GM13976 (cell line): ENCODE data around the gene MSI2.
A peak's percentile ranks its signal among the peaks of the same experiment; 100 is the strongest.

ENCODE experiments used
- DNase-seq: peaks from one replicate; pipeline ENCODE4 v3.0.0; 2012; ENCODE audit warnings: low spot score
- CTCF ChIP-seq: IDR thresholded peaks from 2 replicates; pipeline ENCODE4 v1.5.1; 2012; ENCODE audit warnings: borderline replicate concordance, mild to moderate bottlenecking; ENCODE audit not compliant: insufficient read depth; ENCODE audit errors: extremely low read depth, missing control alignments, control extremely low read depth
- in situ Hi-C: fragments of 300-500 bp; cut with MboI; formaldehyde crosslinking; loops from one replicate; pipeline ENCODE4 v1.12.0; 2022; ENCODE audit warnings: low sequenced_read_pairs, mixed read lengths, inconsistent platforms; ENCODE audit not compliant: unreplicated experiment

The MSI2 gene

DNA sequence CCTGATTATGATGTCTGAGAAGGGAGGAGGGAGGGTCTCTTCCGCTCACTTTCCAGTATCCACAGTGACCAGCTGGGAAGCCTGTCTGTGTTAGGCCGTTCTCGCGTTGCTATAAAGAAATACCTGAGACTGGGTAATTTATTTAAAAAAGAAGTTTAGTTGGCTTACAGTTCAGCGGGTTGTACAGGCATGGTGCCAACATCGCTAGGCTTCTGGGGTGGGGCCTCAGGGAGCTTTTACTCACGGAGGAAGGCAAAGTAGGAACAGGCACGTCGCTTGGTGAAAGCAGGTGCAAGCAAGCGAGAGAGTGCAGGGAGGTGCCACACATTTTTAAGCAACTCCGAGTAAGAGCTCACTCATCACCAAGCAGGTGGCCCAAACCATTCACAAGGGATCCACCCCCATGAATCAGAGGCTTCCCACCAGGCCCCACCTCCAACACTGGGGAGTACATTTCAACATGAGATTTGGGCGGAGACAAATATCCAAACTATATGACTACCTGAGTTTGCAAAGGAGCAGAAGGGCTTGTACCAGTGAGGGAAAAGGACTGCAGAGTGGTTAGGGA is 351.3 kb downstream of the MSI2 start:
- TF ChIP-seq CTCF: no peak
- no peak for DNase-seq
- in situ Hi-C loops: no loop called here

- TF ChIP-seq CTCF: no peak
- in situ Hi-C loops: no loop called here
- no peak for DNase-seq
Observed at GRCh38 chr17:57608369-57609124, 352.2 kb downstream of the MSI2 start.

DNA sequence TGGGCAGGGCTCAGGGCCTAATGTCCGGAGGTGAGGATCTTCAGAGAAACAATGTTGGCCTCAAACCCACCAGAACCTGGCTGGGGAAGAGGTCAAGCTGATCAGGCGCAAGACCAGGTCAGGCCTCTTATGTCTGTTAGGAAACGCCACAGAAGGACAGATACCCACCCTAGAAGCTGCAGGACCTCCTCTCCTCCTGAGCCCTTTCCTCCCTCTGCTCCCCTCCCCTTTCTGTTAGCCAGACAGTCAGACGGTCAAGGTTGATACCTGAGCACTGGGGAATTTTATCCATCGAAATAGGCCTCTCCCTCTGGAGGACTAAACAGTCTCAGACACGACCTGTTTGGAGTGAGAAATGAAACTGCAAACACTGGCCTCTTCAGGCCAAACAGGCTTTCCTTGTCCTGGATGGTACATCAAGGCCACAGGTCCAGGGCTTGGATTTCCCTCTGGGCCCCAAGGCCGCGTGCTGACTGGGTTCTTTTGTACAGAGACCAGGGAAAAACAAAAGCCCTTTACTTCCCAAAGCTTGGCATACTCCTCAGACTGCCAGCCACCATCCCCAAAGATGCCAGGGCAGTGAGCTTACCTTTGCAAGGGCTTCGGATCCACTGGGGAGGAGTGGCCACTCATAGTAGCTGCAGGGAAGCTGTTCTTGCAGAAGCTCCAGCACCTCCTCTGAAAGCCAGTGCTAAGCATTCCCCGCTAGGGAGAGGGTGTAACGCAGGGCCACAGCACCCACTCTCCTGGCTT is 353.0 kb downstream of the MSI2 start:
- TF ChIP-seq CTCF: no peak
- in situ Hi-C loops: no loop called here
- DNase-seq: no peak

- no peak for DNase-seq
- in situ Hi-C loops: no loop called here
- no peak for TF ChIP-seq CTCF
Observed at GRCh38 chr17:57609878-57610270, 353.6 kb downstream of the MSI2 start.

- DNase-seq: peak; percentile 45
- no peak for TF ChIP-seq CTCF
- in situ Hi-C loops: no loop called here
Observed at GRCh38 chr17:57612202-57613071, 356.1 kb downstream of the MSI2 start.

DNA sequence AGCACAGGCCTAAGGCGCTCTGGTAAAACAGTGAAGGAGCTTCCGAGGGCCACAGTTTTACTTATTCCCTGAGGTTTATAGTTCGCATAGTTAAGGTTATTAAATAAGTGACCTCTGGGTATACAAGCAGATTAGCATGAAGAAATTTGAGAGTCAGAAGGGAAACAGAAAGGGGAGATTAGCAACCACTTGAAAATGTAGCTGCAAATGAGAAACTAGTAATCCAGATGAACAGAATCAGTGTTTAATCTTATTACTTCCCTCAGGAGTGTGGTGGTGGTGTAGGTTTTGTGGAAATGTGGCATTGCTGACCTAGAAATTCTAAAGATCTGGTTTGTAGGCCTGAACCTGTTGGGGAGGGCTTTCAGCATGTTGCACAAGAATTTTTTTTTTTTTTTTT is 358.4 kb downstream of the MSI2 start:
- no peak for TF ChIP-seq CTCF
- in situ Hi-C loops: no loop called here
- DNase-seq: no peak
